NCI-H1694 (cell line): Measurements from ENCODE around the gene ARHGEF28.
A peak's percentile ranks its signal among the peaks of the same experiment; 100 is the strongest.

Experiments
- DNase-seq: peaks from one replicate; lab custom pipeline; 2025; lab: John Stamatoyannopoulos, UW

ARHGEF28 gene

GRCh38 chr5:73692166-73692640 lies 66.2 kb downstream of the ARHGEF28 start:
- no peak for DNase-seq

GRCh38 chr5:73692981-73693380 lies 67.0 kb downstream of the ARHGEF28 start:
- DNase-seq = no peak

DNA sequence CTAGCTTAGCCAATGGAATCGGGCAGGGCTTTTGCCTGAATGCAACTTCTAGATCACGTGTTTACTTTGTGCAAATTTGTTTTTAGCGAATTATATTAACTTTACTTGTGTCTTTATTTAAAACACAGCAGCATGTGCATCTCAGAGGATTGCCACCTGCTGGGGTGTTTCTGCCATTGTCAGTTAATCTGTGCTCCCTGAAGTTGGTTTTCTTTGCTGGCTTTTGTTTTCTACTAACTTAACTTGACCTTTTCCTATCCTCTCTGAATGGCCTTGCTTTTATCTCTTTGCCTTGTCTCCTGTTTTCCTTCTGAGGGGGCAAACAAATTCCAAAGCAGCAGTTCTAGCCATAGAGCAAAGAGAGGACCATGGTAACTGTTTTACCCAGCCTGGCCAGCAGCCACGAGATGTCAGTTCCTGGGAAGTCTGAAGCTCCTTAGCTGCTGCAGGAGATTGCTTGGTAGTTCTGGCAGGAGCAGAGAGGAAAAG lies 67.6 kb downstream of the ARHGEF28 start:
- peak; percentile 1 for DNase-seq

DNA sequence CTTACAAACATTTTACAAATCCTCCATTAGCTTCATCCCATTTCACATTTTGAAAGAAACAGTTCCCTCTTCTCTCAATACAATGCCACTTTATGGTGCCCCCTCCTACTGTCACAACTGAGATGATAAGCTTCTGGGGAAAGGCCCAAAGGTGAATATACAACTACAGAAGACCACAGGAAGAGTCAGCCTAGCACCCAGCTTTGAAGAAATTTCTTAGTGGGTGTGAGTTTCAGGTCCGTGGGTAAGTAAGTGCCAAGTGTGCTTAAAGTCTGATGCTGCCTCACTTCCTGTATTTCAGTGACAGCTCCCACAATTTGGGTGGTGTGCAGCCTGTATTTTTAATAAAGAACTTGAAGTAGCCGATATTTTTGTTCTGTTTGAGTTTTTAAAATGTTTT lies 68.1 kb downstream of the ARHGEF28 start:
- no peak for DNase-seq

- DNase-seq = no peak
These were observed 72.0 kb downstream of the ARHGEF28 start for GRCh38 chr5:73698011-73698410.

GRCh38 chr5:73701566-73701965 lies 75.6 kb downstream of the ARHGEF28 start:
- no peak for DNase-seq

- DNase-seq = no peak
These were observed 76.5 kb downstream of the ARHGEF28 start for GRCh38 chr5:73702534-73702933.

DNA sequence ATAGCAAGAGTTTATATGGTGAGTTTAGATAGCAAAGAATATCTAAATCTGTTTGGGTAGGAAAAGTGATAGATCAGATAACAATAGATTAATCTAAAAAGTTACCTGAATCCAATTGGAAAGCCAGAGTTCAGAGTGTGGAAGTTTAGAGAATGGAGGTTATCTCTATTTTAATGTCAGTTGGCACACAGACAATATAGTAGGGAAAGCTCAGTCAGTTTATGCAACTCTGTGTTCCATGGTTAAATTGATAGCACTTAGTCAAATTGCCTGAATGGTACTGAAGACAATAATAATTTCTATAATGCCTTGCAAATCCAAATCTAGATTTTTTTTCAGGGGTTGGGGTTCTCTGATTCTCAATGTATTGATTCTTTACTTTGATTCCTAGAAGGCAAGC lies 77.0 kb downstream of the ARHGEF28 start:
- DNase-seq = no peak

DNA sequence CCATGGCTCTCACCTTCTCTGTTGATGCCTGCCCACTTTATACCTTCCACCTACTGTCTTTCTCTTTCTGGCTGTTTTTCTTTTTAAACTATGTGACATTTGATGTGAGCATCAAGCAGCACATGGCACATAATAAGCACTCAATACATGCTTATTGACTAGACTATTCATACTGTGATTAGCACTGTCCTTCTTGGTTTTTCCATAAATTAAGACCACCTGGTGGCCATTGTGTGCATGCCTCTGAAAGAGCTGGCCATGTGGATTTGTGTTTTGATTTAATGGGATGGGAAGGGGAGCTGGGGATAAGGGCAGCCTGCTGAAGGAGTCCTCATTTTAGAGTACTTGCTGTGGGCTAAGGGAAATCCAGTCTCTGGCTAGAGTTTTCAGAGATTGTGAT lies 79.4 kb downstream of the ARHGEF28 start:
- no peak for DNase-seq

DNA sequence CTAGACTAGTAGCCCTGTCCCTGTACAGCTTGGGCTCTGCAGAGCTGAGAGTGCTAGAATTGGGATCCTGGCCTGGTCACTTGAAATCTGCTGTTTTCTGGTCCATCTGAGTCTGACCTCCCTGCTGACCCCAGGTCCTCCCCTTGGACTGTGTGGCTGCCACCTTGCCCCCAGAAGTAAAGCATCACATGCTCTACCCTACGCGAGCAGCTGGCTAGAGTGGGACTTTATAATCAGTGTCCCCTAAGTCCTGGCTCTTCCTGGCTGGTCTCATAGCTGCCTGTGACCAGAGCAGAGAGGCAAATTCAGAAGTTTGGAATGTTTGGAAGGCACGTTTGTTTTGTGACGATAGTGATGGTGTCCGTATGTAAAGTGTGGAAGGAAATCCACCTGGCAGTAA lies 81.0 kb downstream of the ARHGEF28 start:
- no peak for DNase-seq

DNA sequence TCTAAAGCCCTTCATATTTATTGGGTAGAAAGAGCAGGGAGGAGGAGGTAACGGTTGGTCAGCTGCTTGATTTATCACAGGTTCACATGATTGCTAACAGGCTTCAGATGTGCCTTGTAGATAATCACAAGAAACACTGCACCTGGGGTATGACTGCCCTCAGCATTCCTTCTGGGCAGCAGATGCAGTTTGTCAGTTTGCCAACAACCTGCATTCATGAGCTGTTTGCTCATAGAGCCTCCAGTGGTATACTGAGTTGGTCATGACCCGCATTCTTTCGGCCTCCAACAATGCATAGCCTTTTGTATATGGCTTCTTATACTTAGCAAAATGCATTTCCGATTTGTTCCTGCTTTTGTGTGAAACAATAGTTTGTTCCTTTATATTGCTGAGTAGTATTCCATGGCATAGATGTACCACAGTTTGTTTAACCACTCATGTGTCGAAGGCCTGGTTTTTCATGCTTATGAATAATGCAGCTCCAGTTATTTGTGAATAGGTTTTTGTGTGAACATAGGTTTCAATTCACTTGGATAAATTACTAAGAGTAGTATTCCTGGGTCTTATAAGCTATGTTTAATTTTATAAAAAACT lies 83.6 kb downstream of the ARHGEF28 start:
- no peak for DNase-seq

DNA sequence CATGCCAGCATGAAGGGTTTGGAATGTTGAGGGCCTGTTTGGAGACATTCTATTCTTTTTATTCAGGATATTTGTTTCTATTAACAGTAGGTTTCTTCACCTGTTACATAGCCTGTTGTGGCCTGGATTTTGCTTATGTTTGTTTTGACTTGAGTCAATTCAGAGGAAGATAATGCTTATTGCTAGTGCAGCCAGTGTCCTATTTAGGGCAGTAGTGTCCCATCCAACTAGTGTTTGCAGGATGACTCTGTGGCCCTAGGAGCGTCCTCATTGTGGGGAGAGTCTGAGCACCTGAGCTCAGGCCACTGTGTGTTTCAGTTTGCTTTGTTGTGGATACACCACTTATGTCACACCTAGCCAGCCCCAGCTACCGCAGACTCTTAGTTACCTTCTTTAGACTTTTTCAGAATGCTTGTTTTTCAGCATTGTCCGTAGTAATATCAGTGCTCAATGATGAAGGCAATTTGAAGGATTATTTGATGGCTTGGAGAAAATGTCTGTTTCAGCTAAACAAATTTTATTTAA lies 90.3 kb downstream of the ARHGEF28 start:
- DNase-seq = no peak

DNA sequence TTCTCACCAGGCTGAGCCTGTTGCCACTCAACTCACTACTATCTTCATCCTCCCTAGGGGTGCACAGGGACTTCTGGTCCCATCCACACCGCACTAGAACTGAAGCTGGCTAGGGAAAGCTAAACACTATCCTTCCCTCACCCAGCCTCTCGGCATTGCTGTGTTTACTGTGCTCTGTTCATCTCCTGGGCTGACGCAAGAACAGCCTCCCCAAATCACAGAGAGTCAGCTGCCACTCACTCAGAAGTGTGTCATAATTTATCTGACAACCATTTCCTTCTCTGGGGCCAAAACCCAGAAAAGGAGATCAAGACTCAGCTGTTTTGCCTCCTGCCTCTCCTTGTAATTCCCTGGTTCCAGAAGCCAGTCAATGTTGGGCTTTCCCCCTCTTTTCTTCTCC lies 92.8 kb downstream of the ARHGEF28 start:
- DNase-seq = no peak

GRCh38 chr5:73719632-73720031 lies 93.6 kb downstream of the ARHGEF28 start:
- DNase-seq = no peak

GRCh38 chr5:73722231-73722630 lies 96.2 kb downstream of the ARHGEF28 start:
- no peak for DNase-seq

DNA sequence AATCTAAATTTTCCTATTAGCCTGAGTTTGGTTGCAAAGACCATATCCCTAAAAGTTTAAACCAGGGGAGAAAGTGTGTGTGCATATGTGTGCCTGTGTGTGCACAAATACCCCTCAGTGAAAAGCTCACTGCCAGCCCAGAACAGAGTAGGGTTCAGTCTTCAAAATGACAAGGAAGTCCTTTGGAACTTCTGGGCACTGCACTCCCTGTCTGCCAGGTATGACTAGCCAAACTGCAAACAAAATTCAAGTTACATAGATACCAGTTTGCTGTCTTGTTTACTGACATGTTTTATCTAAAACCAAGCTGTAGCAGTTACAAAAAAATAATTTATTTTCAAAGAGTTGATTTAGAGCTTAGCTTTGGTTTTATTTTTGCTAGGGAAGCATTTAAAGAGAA lies 100.1 kb downstream of the ARHGEF28 start:
- no peak for DNase-seq

DNA sequence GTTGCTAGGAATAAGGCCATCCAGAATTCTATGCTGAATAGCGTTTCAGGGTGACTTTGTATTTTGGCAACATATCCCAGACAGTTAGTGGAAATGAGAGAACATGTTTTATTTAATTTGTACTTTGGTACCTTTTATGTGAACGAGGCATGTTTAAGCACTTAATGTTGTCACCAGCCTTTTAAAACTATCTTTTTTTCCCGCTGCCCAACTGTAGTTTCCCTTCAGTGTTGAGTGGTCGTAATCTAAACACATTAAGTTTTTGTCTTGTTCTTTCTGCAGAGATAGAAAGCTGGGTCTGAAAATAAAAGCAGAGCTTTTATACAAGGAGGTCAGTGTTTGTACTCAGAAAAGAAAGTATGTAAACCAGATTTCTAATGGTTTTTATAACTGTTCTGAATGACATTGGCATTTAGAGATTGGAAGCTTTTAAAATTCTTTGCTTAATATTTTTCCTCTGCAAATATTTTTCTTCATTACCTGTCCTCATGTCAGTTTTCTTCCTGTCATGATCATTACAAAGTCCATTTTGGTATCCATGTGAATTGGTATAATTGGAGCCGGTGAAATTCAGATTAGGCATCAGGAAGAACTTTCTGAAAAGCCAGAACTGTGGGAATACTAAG lies 100.7 kb downstream of the ARHGEF28 start:
- DNase-seq = no peak

- no peak for DNase-seq
These were observed 101.5 kb downstream of the ARHGEF28 start for GRCh38 chr5:73727470-73727869.

- no peak for DNase-seq
These were observed 102.7 kb downstream of the ARHGEF28 start for GRCh38 chr5:73728493-73729273.

GRCh38 chr5:73729329-73729728 lies 103.3 kb downstream of the ARHGEF28 start:
- no peak for DNase-seq

GRCh38 chr5:73732045-73732444 lies 106.0 kb downstream of the ARHGEF28 start:
- no peak for DNase-seq

DNA sequence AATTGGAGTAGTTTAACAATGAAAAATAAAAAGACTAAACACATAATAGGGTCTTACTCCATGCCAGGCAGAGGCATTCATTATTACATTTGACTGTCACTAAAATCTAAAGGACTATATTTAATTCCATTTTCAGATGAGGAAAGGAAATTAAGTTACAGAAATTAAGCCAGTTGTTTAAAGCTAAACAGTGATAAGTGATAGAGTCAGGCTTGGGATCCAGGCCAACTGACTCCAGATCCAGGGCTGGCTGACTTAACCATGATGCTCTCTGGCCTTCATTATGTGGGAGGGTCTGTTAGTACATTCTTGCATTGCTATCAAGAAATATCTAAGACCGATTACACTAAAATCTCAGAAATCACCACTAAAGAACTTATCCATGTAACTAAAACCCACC lies 107.2 kb downstream of the ARHGEF28 start:
- DNase-seq = no peak
